HL-60 (cell line): ENCODE data around the gene METTL3.

Experiments used
- DNase-seq, 2 experiments: peaks; one replicate each; pipeline ENCODE4 v3.0.0-alpha.2; 2010 to 2020; ENCODE audit warnings: low read depth in 1 of 2, low spot score in 1 of 2
- H3K27ac ChIP-seq: fragments of 250-450 bp; sonication (Bioruptor Pico); replicated peaks from 2 replicates; pipeline ENCODE4 v1.5.1; 2020; ENCODE audit warnings: mild to moderate bottlenecking, moderate library complexity
- H3K27me3 ChIP-seq: fragments of 250-450 bp; sonication (Bioruptor Pico); 2 replicates; pipeline ENCODE4 v1.5.1; 2021; ENCODE audit warnings: mild to moderate bottlenecking, moderate library complexity; ENCODE audit not compliant: insufficient read depth, poor library complexity, severe bottlenecking
- H3K4me3 ChIP-seq: replicated peaks from 2 replicates; pipeline ENCODE4 v1.5.1; 2011; ENCODE audit warnings: mild to moderate bottlenecking, control low read depth, low read length; ENCODE audit not compliant: insufficient read depth
- CTCF ChIP-seq: IDR thresholded peaks from one replicate; pipeline ENCODE4 v1.5.1; 2011; ENCODE audit warnings: low read length, control low read depth, inconsistent platforms; ENCODE audit not compliant: insufficient read depth
- GABPA ChIP-seq: IDR thresholded peaks from 2 replicates; pipeline ENCODE4 v1.6.1; 2012; ENCODE audit warnings: low read depth
- POLR2AphosphoS5 ChIP-seq: IDR thresholded peaks from 2 replicates; pipeline ENCODE4 v1.6.1; 2012; ENCODE audit warnings: low read depth
- REST ChIP-seq: IDR thresholded peaks from 2 replicates; pipeline ENCODE4 v1.6.1; 2012; ENCODE audit warnings: low read depth; ENCODE audit not compliant: insufficient replicate concordance
- SPI1 ChIP-seq: IDR thresholded peaks from 2 replicates; pipeline ENCODE4 v1.6.1; 2012; ENCODE audit warnings: low read depth, mild to moderate bottlenecking, borderline replicate concordance

METTL3 gene

GRCh38 chr14:21520767-21521166 lies 9.6 kb upstream of the METTL3 start:
- H3K4me3 ChIP-seq = no peak overlapping the region
- DNase-seq = no peak
- H3K27ac ChIP-seq = no peak overlapping the region
- no peak for TF ChIP-seq GABPA
- no peak for TF ChIP-seq REST
- TF ChIP-seq CTCF = no peak
- no peak for TF ChIP-seq SPI1
- TF ChIP-seq POLR2AphosphoS5 = no peak
- peaks cover 13% of the 10 kb centered on the region for H3K27me3 ChIP-seq

- DNase-seq = no peak
- TF ChIP-seq GABPA = no peak
- TF ChIP-seq POLR2AphosphoS5 = no peak
- TF ChIP-seq REST = no peak
- TF ChIP-seq CTCF = no peak
- no peak for TF ChIP-seq SPI1
- Histone ChIP-seq H3K4me3 (no peak overlapping the region), H3K27ac (no peak overlapping the region), H3K27me3 (peaks cover 8% of the 10 kb centered on the region)
These were observed 7.6 kb upstream of the METTL3 start for GRCh38 chr14:21518725-21519124.

- Histone ChIP-seq H3K27ac (no peak overlapping the region), H3K27me3 (no peaks in the 10 kb centered on the region), H3K4me3 (no peak overlapping the region)
- no peak for DNase-seq
- TF ChIP-seq GABPA (no peak), CTCF (no peak), POLR2AphosphoS5 (no peak), REST (no peak), SPI1 (no peak)
These were observed 3.2 kb upstream of the METTL3 start for GRCh38 chr14:21514341-21514740.
